Measurements from ENCODE around the gene PRDX6. TPM values are rescaled to one million over a fixed set of nuclear protein-coding genes. Genes with fewer than 3 reads are reported as not detected.

Gene PRDX6
- total and polyA plus RNA-seq, 2 of the 4 experiments (the other 2 are of a cell fraction), result 373 to 426 TPM

DNA sequence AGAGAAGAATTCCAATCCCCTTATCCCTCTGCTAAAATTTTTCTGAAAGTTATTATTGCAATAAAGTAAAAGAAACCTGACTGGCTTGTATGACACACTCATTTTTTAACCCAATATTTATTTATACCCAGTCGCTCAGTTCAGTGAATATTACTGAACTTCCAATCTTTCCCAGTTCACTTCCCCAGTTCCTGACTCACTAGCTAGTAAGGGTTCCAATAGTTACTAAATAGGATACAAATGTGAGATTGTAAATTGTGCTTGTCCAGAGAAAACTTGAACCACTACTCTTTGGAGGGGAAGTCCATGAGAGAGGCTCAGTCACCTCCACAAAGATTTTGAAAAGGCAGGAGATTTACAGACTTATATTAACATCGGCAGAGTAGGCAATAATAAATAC lies 31.4 kb downstream of the PRDX6 start:
- in situ Hi-C loops (cut with MboI; ENCODE audit: low sequenced_read_pairs) (no loop called here), intact Hi-C loops (cut with micrococcal nuclease) (no loop called here), dilution Hi-C loops (cut with HindIII; ENCODE audit: low sequenced_read_pairs, unreplicated experiment) (no loop called here)
- Histone ChIP-seq H2AFZ (replicated peaks; ENCODE audit: low read length, poor library complexity) (no peak overlapping the region), H3K18ac (ENCODE audit: low read depth, low read length) (no peak overlapping the region), H2BK120ac (ENCODE audit: low read depth, low read length) (no peak overlapping the region), H2BK20ac (ENCODE audit: low read depth, low read length) (no peak overlapping the region), H2BK5ac (ENCODE audit: low read depth, low read length, poor library complexity, severe bottlenecking) (no peak overlapping the region), H3K79me1 (ENCODE audit: low read depth in 1 of 2, low read length in 2 of 2) (no peaks in the 10 kb centered on the region), H3K4me2 (ENCODE audit: low read depth, low read length) (no peak overlapping the region), H3K4ac (ENCODE audit: low read depth, low read length) (no peak overlapping the region), H3K9me1 (ENCODE audit: insufficient read depth, low read length) (0 out of 2 replicates have a peak, but pooled peaks cover 7% of the 10 kb centered on the region), H4K5ac (ENCODE audit: low read depth, low read length) (no peak overlapping the region), H3K36me3 (ENCODE audit: control insufficient read depth, insufficient read depth, low read length) (no peaks in the 10 kb centered on the region), H2AK9ac (replicated peaks; ENCODE audit: low read depth, low read length, poor library complexity) (no peak overlapping the region), H3K27me3 (ENCODE audit: control insufficient read depth, insufficient read depth, low read length) (no peaks in the 10 kb centered on the region; the same call in 1 of the 2 replicates), H2BK15ac (ENCODE audit: low read depth, low read length) (no peak overlapping the region), H3K14ac (replicated peaks; ENCODE audit: low read depth, low read length) (no peak overlapping the region), H3K9ac (ENCODE audit: low read depth, low read length) (no peak overlapping the region), H3K4me1 (ENCODE audit: control insufficient read depth, insufficient read depth, low read length) (peaks cover 5% of the 10 kb centered on the region; the same call in 1 of the 2 replicates), H3K4me3 (ENCODE audit: insufficient read depth, low read depth, low read length) (no peak overlapping the region), H3K9me3 (ENCODE audit: control insufficient read depth, insufficient read depth, low read length) (no peaks in the 10 kb centered on the region), H4K20me1 (ENCODE audit: insufficient read depth, low read length) (no peaks in the 10 kb centered on the region), H2AK5ac (ENCODE audit: low read depth, low read length) (no peak overlapping the region), H3K27ac (ENCODE audit: insufficient read depth, low read length) (no peak overlapping the region), H3K56ac (ENCODE audit: extremely low read depth, insufficient read depth, low read length) (no peak overlapping the region), H3K23ac (ENCODE audit: low read depth, low read length) (no peak overlapping the region), H4K8ac (ENCODE audit: low read depth in 2 of 2, low read length in 2 of 2) (no peak overlapping the region), H4K91ac (ENCODE audit: insufficient read depth, low read depth, low read length) (no peak overlapping the region)
- CTCF ChIA-PET, result no interaction called here
- DNase-seq (peak; percentile 39), ATAC-seq (ENCODE audit: low read depth) (no peak)
- no peak for TF ChIP-seq RFX5 (IDR thresholded peaks at IDR 0.05; ENCODE audit: low read depth, low read length)
- no peak for TF ChIP-seq MAZ (IDR thresholded peaks at IDR 0.05; ENCODE audit: borderline replicate concordance, low read depth, low read length)
- TF ChIP-seq RCOR1 (IDR thresholded peaks at IDR 0.05; ENCODE audit: insufficient replicate concordance, low read length), result no peak
- TF ChIP-seq, protein P1, sequence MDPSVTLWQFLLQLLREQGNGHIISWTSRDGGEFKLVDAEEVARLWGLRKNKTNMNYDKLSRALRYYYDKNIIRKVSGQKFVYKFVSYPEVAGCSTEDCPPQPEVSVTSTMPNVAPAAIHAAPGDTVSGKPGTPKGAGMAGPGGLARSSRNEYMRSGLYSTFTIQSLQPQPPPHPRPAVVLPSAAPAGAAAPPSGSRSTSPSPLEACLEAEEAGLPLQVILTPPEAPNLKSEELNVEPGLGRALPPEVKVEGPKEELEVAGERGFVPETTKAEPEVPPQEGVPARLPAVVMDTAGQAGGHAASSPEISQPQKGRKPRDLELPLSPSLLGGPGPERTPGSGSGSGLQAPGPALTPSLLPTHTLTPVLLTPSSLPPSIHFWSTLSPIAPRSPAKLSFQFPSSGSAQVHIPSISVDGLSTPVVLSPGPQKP (IDR thresholded peaks at IDR 0.05; ENCODE audit: borderline replicate concordance, low read depth, low read length), result no peak
- no peak for TF ChIP-seq FOS (IDR thresholded peaks at IDR 0.05; ENCODE audit: low read depth, low read length)
- TF ChIP-seq POLR2A (IDR thresholded peaks at IDR 0.05; ENCODE audit: low read depth, low read length), result no peak
- TF ChIP-seq, protein P2, sequence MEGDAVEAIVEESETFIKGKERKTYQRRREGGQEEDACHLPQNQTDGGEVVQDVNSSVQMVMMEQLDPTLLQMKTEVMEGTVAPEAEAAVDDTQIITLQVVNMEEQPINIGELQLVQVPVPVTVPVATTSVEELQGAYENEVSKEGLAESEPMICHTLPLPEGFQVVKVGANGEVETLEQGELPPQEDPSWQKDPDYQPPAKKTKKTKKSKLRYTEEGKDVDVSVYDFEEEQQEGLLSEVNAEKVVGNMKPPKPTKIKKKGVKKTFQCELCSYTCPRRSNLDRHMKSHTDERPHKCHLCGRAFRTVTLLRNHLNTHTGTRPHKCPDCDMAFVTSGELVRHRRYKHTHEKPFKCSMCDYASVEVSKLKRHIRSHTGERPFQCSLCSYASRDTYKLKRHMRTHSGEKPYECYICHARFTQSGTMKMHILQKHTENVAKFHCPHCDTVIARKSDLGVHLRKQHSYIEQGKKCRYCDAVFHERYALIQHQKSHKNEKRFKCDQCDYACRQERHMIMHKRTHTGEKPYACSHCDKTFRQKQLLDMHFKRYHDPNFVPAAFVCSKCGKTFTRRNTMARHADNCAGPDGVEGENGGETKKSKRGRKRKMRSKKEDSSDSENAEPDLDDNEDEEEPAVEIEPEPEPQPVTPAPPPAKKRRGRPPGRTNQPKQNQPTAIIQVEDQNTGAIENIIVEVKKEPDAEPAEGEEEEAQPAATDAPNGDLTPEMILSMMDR (conservative IDR thresholded peaks at IDR 0.05; ENCODE audit: low read depth, low read length), result no peak
- no peak for TF ChIP-seq CHD1 (IDR thresholded peaks at IDR 0.05; ENCODE audit: low read depth, low read length)
- TF ChIP-seq NFE2L2 (IDR thresholded peaks at IDR 0.05; ENCODE audit: low read depth, low read length), result no peak
- no peak for TF ChIP-seq MXI1 (IDR thresholded peaks at IDR 0.05; ENCODE audit: borderline replicate concordance, low read depth, low read length)
- WGBS, 2 experiments (ENCODE audit: extremely low coverage in 2 of 2, insufficient read length in 1 of 2), result no CpG with 5 or more reads among the region's 2 CpGs
- POLR2A ChIA-PET (ENCODE audit: unreplicated experiment), result no interaction called here
- no TSS peak for BruUV-seq (replicated peaks)

Measured in IMR-90 (cell line).